HepG2 (cell line): ENCODE data around the gene DLG1. TPM values are rescaled to one million over a fixed set of nuclear protein-coding genes. Genes with fewer than 3 reads are reported as not detected.
A peak's percentile ranks its signal among the peaks of the same experiment; 100 is the strongest.

Experiments used
- GFI1 ChIP-seq: sonication (generic); formaldehyde crosslinking; IDR thresholded peaks from 2 replicates; pipeline ENCODE4 v1.5.0; 2020; ENCODE audit warnings: missing genetic modification reagents, mild to moderate bottlenecking, borderline replicate concordance
- HMGXB3 ChIP-seq: sonication (generic); formaldehyde crosslinking; IDR thresholded peaks from 2 replicates; pipeline ENCODE4 v1.4.0; 2020; ENCODE audit warnings: missing genetic modification reagents, borderline replicate concordance
- MTF2 ChIP-seq: sonication (generic); formaldehyde crosslinking; IDR thresholded peaks from 2 replicates; pipeline ENCODE4 v1.5.0; 2020; ENCODE audit warnings: missing genetic modification reagents, borderline replicate concordance
- NONO ChIP-seq, 2 experiments: fragments of 450-650 bp in 1 of 2; sonication (generic) in 1 of 2; formaldehyde crosslinking in 1 of 2; IDR thresholded peaks in 1 of 2; conservative IDR thresholded peaks in 1 of 2; 2 replicates each; pipeline versions ENCODE4 v1.6.1 to v1.8.0; 2017 to 2022; ENCODE audit warnings: mild to moderate bottlenecking in 1 of 2, missing genetic modification reagents in 1 of 2, moderate library complexity in 1 of 2
- NR1H2 ChIP-seq: sonication (generic); formaldehyde crosslinking; IDR thresholded peaks from 2 replicates; pipeline ENCODE4 v1.8.1; 2022; ENCODE audit warnings: low read depth, missing genetic modification reagents, borderline replicate concordance
- RFX1 ChIP-seq: fragments of 450-650 bp; IDR thresholded peaks from 2 replicates; pipeline ENCODE4 v1.6.1; 2017
- TOPORS ChIP-seq: sonication (generic); formaldehyde crosslinking; IDR thresholded peaks from 2 replicates; pipeline ENCODE4 v1.8.0; 2023; ENCODE audit warnings: mild to moderate bottlenecking, missing genetic modification reagents
- TSC22D2 ChIP-seq: sonication (generic); formaldehyde crosslinking; IDR thresholded peaks from 2 replicates; pipeline ENCODE4 v1.5.1; 2020; ENCODE audit warnings: missing genetic modification reagents, mild to moderate bottlenecking, borderline replicate concordance
- ZMYM3 ChIP-seq: sonication (generic); formaldehyde crosslinking; IDR thresholded peaks from 2 replicates; pipeline ENCODE4 v1.5.1; 2020; ENCODE audit warnings: mild to moderate bottlenecking, missing genetic modification reagents
- ZNF101 ChIP-seq: sonication (generic); formaldehyde crosslinking; IDR thresholded peaks from 2 replicates; pipeline ENCODE4 v1.4.0; 2020; ENCODE audit warnings: mild to moderate bottlenecking, low read depth, missing genetic modification reagents, borderline replicate concordance
- ZNF224 ChIP-seq: sonication (generic); formaldehyde crosslinking; IDR thresholded peaks from 2 replicates; pipeline ENCODE4 v1.5.0; 2020; ENCODE audit warnings: mild to moderate bottlenecking, missing genetic modification reagents
- ZNF343 ChIP-seq: sonication (generic); formaldehyde crosslinking; IDR thresholded peaks from 2 replicates; pipeline ENCODE4 v1.4.0; 2020; ENCODE audit warnings: mild to moderate bottlenecking, missing genetic modification reagents
- ZNF619 ChIP-seq: sonication (generic); formaldehyde crosslinking; IDR thresholded peaks from 2 replicates; pipeline ENCODE4 v1.4.0; 2020; ENCODE audit warnings: mild to moderate bottlenecking, missing genetic modification reagents
- polyA plus RNA-seq, 8 experiments: library from polyadenylated mRNA; depleted of rRNA in 3 of 8; stranded (reverse) in 7 of 8; unstranded in 1 of 8; fragments of >200 nt; fragmentation: Illumina TruSeq in 4 of 8; extraction: Trizol in 4 of 8; gene quantifications; 2 replicates each; pipeline versions ENCODE4 v1.2.1 to v1.2.3, GENCODE V29; 2011 to 2016; ENCODE audit warnings: low read depth in 4 of 8, missing spikeins in 1 of 8, mixed read lengths in 1 of 8; ENCODE audit not compliant: insufficient read depth in 1 of 8
- total RNA-seq, 5 experiments: library from RNA; depleted of rRNA; stranded (reverse); fragments of >200 nt; fragmentation: Illumina TruSeq; extraction: Trizol; gene quantifications; 2 replicates each; pipeline ENCODE4 v1.2.3, GENCODE V29; 2016; ENCODE audit warnings: low read depth in 1 of 5
- TF ChIP-seq, protein P1 (sequence below): sonication (generic); formaldehyde crosslinking; IDR thresholded peaks from 2 replicates; pipeline ENCODE4 v1.5.0; 2020; ENCODE audit warnings: missing genetic modification reagents
- TF ChIP-seq, protein P2 (sequence below): sonication (generic); formaldehyde crosslinking; IDR thresholded peaks from 2 replicates; pipeline ENCODE4 v1.4.0; 2020; ENCODE audit warnings: missing genetic modification reagents
- TF ChIP-seq, protein P3 (sequence below): sonication (generic); formaldehyde crosslinking; IDR thresholded peaks from 2 replicates; pipeline ENCODE4 v1.5.0; 2020; ENCODE audit warnings: missing genetic modification reagents

The DLG1 gene
- total and polyA plus RNA-seq, 2 of the 13 experiments (the other 11 are each of a cell fraction or from before 2014, with no cell fraction given): 30.5 to 104 TPM

GRCh38 chr3:197028728-197029510 is 269.5 kb downstream of the DLG1 start (continued):
- no peak for TF ChIP-seq ZNF619 (CRISPR knock-in tag)
- TF ChIP-seq ZNF224 (CRISPR knock-in tag): no peak
- no peak for TF ChIP-seq ZNF343
- TF ChIP-seq, protein P1, sequence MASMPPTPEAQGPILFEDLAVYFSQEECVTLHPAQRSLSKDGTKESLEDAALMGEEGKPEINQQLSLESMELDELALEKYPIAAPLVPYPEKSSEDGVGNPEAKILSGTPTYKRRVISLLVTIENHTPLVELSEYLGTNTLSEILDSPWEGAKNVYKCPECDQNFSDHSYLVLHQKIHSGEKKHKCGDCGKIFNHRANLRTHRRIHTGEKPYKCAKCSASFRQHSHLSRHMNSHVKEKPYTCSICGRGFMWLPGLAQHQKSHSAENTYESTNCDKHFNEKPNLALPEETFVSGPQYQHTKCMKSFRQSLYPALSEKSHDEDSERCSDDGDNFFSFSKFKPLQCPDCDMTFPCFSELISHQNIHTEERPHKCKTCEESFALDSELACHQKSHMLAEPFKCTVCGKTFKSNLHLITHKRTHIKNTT (CRISPR knock-in tag): no peak
- TF ChIP-seq TOPORS (CRISPR knock-in tag): 0 out of 2 replicates have a peak, but pooled peaks have one; percentile 29
- TF ChIP-seq GFI1 (CRISPR knock-in tag): no peak
- TF ChIP-seq, protein P2, sequence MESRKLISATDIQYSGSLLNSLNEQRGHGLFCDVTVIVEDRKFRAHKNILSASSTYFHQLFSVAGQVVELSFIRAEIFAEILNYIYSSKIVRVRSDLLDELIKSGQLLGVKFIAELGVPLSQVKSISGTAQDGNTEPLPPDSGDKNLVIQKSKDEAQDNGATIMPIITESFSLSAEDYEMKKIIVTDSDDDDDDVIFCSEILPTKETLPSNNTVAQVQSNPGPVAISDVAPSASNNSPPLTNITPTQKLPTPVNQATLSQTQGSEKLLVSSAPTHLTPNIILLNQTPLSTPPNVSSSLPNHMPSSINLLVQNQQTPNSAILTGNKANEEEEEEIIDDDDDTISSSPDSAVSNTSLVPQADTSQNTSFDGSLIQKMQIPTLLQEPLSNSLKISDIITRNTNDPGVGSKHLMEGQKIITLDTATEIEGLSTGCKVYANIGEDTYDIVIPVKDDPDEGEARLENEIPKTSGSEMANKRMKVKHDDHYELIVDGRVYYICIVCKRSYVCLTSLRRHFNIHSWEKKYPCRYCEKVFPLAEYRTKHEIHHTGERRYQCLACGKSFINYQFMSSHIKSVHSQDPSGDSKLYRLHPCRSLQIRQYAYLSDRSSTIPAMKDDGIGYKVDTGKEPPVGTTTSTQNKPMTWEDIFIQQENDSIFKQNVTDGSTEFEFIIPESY (CRISPR knock-in tag): no peak
- TF ChIP-seq ZMYM3 (CRISPR knock-in tag): peak; percentile 88
- TF ChIP-seq, protein P3, sequence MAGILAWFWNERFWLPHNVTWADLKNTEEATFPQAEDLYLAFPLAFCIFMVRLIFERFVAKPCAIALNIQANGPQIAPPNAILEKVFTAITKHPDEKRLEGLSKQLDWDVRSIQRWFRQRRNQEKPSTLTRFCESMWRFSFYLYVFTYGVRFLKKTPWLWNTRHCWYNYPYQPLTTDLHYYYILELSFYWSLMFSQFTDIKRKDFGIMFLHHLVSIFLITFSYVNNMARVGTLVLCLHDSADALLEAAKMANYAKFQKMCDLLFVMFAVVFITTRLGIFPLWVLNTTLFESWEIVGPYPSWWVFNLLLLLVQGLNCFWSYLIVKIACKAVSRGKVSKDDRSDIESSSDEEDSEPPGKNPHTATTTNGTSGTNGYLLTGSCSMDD: no peak
- TF ChIP-seq NR1H2 (CRISPR knock-in tag): no peak
- TF ChIP-seq NONO (IDR thresholded peaks at IDR 0.05): no peak
- TF ChIP-seq NONO (CRISPR knock-in tag; conservative IDR thresholded peaks at IDR 0.05): peak; percentile 8; the same call in 1 of the 2 replicates
- no peak for TF ChIP-seq TSC22D2 (CRISPR knock-in tag)
- TF ChIP-seq ZNF101: no peak
- TF ChIP-seq RFX1: no peak
- no peak for TF ChIP-seq HMGXB3 (CRISPR knock-in tag)
- no peak for TF ChIP-seq MTF2 (CRISPR knock-in tag)
